Subcutaneous abdominal adipose tissue (tissue), 5 donors: ENCODE data around the gene SLC38A3.
A peak's percentile ranks its signal among the peaks of the same experiment; 100 is the strongest.

ENCODE experiments used
- H3K27ac ChIP-seq: one replicate; pipeline ENCODE4 v1.7.0; 2013; ENCODE audit warnings: low read depth, mild to moderate bottlenecking, inconsistent platforms, low read length, moderate library complexity
- H3K27me3 ChIP-seq, 5 donors: one replicate each; pipeline ENCODE4 v1.7.0; 2013; ENCODE audit warnings: low read length in 5 of 5, inconsistent platforms in 1 of 5; ENCODE audit not compliant: control insufficient read depth in 5 of 5, insufficient read depth in 4 of 5
- H3K36me3 ChIP-seq, 5 donors: one replicate each; pipeline ENCODE4 v1.7.0; 2013; ENCODE audit warnings: low read length in 5 of 5; ENCODE audit not compliant: control insufficient read depth in 5 of 5, insufficient read depth in 5 of 5
- H3K4me1 ChIP-seq, 5 donors: one replicate each; pipeline ENCODE4 v1.7.0; 2013; ENCODE audit warnings: low read length in 5 of 5, mild to moderate bottlenecking in 3 of 5, moderate library complexity in 1 of 5; ENCODE audit not compliant: control insufficient read depth in 5 of 5, insufficient read depth in 5 of 5
- H3K4me3 ChIP-seq, 5 donors: one replicate each; pipeline ENCODE4 v1.7.0; 2013; ENCODE audit warnings: low read length in 5 of 5, low read depth in 1 of 5
- H3K9ac ChIP-seq, 5 donors: one replicate each; pipeline ENCODE4 v1.7.0; 2013; ENCODE audit warnings: low read length in 5 of 5, mild to moderate bottlenecking in 4 of 5, moderate library complexity in 3 of 5
- H3K9me3 ChIP-seq, 5 donors: one replicate each; pipeline ENCODE4 v1.7.0; 2013; ENCODE audit warnings: low read length in 5 of 5; ENCODE audit not compliant: control insufficient read depth in 5 of 5
- donor health status: healthy.
- donor health status: healthy.
- donor health status: healthy.
- donor health status: healthy.
- donor health status: healthy.

Gene SLC38A3

GRCh38 chr3:50217681-50218080, 12.6 kb downstream of the SLC38A3 start:
- H3K4me1 ChIP-seq, result peaks cover 0 to 8% (median 3%) of the 10 kb centered on the region in 5 donors
- H3K36me3 ChIP-seq, result no peaks in the 10 kb centered on the region
- H3K27me3 ChIP-seq, result peaks cover 0 to 2% (median 0%) of the 10 kb centered on the region in 5 donors
- no peak overlapping the region for H3K4me3 ChIP-seq
- no peak overlapping the region for H3K9ac ChIP-seq
- no peak overlapping the region for H3K27ac ChIP-seq
- no peaks in the 10 kb centered on the region for H3K9me3 ChIP-seq

- no peak overlapping the region for H3K27ac ChIP-seq
- H3K4me1 ChIP-seq, result peaks cover 0 to 8% (median 0%) of the 10 kb centered on the region in 5 donors
- no peak overlapping the region for H3K9ac ChIP-seq
- H3K9me3 ChIP-seq, result no peaks in the 10 kb centered on the region
- H3K4me3 ChIP-seq, result no peak overlapping the region
- H3K27me3 ChIP-seq, result peaks cover 0 to 2% (median 0%) of the 10 kb centered on the region in 5 donors
- H3K36me3 ChIP-seq, result no peaks in the 10 kb centered on the region
These were observed 13.4 kb downstream of the SLC38A3 start for GRCh38 chr3:50218448-50218847.

- Histone ChIP-seq H3K27ac (no peak overlapping the region), H3K4me1 (peaks cover 0 to 8% (median 0%) of the 10 kb centered on the region in 5 donors), H3K9ac (no peak overlapping the region), H3K9me3 (no peaks in the 10 kb centered on the region), H3K4me3 (no peak overlapping the region), H3K36me3 (no peaks in the 10 kb centered on the region), H3K27me3 (peaks cover 0 to 2% (median 0%) of the 10 kb centered on the region in 5 donors)
These were observed 14.2 kb downstream of the SLC38A3 start for GRCh38 chr3:50219285-50219684.

- no peak overlapping the region for H3K27ac ChIP-seq
- no peaks in the 10 kb centered on the region for H3K9me3 ChIP-seq
- H3K36me3 ChIP-seq, result no peaks in the 10 kb centered on the region
- peaks cover 0 to 8% (median 0%) of the 10 kb centered on the region in 5 donors for H3K4me1 ChIP-seq
- peaks cover 0 to 5% (median 2%) of the 10 kb centered on the region in 5 donors for H3K27me3 ChIP-seq
- H3K9ac ChIP-seq, result no peak overlapping the region
- H3K4me3 ChIP-seq, result no peak overlapping the region
These were observed 15.0 kb downstream of the SLC38A3 start for GRCh38 chr3:50220109-50220508.

GRCh38 chr3:50221051-50221410, 16.0 kb downstream of the SLC38A3 start:
- Histone ChIP-seq H3K27ac (no peak overlapping the region), H3K36me3 (no peaks in the 10 kb centered on the region), H3K9me3 (no peaks in the 10 kb centered on the region), H3K27me3 (peaks cover 0 to 4% (median 3%) of the 10 kb centered on the region in 5 donors), H3K4me1 (peaks cover 0 to 9% (median 0%) of the 10 kb centered on the region in 5 donors), H3K4me3 (no peak overlapping the region), H3K9ac (no peak overlapping the region)

GRCh38 chr3:50221411-50222168, 16.5 kb downstream of the SLC38A3 start:
- no peaks in the 10 kb centered on the region for H3K36me3 ChIP-seq
- H3K4me3 ChIP-seq, result no peak overlapping the region
- H3K4me1 ChIP-seq, result peaks cover 0 to 14% (median 3%) of the 10 kb centered on the region in 5 donors
- no peaks in the 10 kb centered on the region for H3K9me3 ChIP-seq
- peak overlapping the region in 2 of 5 donors; percentile 21 to 46 for H3K9ac ChIP-seq
- H3K27ac ChIP-seq, result no peak overlapping the region
- peaks cover 0 to 4% (median 3%) of the 10 kb centered on the region in 5 donors for H3K27me3 ChIP-seq

- Histone ChIP-seq H3K36me3 (no peaks in the 10 kb centered on the region), H3K27me3 (peaks cover 0 to 4% (median 3%) of the 10 kb centered on the region in 5 donors), H3K4me1 (peaks cover 0 to 19% (median 9%) of the 10 kb centered on the region in 5 donors), H3K4me3 (no peak overlapping the region), H3K9me3 (no peaks in the 10 kb centered on the region), H3K27ac (no peak overlapping the region), H3K9ac (peak overlapping the region in 1 of 5 donors; percentile 46)
These were observed 17.1 kb downstream of the SLC38A3 start for GRCh38 chr3:50222169-50222528.

- Histone ChIP-seq H3K9ac (no peak overlapping the region), H3K9me3 (no peaks in the 10 kb centered on the region), H3K27ac (no peak overlapping the region), H3K4me1 (peaks cover 4 to 36% (median 26%) of the 10 kb centered on the region in 5 donors), H3K36me3 (no peaks in the 10 kb centered on the region), H3K4me3 (no peak overlapping the region), H3K27me3 (peaks cover 0 to 4% (median 3%) of the 10 kb centered on the region in 5 donors)
These were observed 19.6 kb downstream of the SLC38A3 start for GRCh38 chr3:50224639-50225038.

GRCh38 chr3:50226888-50227389, 21.9 kb downstream of the SLC38A3 start:
- Histone ChIP-seq H3K27me3 (peaks cover 0 to 4% (median 3%) of the 10 kb centered on the region in 5 donors), H3K36me3 (no peaks in the 10 kb centered on the region), H3K27ac (no peak overlapping the region), H3K9me3 (no peaks in the 10 kb centered on the region), H3K4me3 (peak overlapping the region; percentile 36 to 93 (median 59)), H3K4me1 (peaks cover 4 to 47% (median 26%) of the 10 kb centered on the region in 5 donors), H3K9ac (peak overlapping the region in 3 of 5 donors; percentile 48 to 71 (median 63))
